ENCODE results near the gene ARSJ.

The ARSJ gene

GRCh38 chr4:113901994-113902787 is 77.3 kb downstream of the ARSJ start:
- DNase-seq (ENCODE audit: low read depth), result no peak

- DNase-seq (ENCODE audit: low read depth), result no peak
Measured at GRCh38 chr4:113899271-113900070, 80.0 kb downstream of the ARSJ start.

DNA sequence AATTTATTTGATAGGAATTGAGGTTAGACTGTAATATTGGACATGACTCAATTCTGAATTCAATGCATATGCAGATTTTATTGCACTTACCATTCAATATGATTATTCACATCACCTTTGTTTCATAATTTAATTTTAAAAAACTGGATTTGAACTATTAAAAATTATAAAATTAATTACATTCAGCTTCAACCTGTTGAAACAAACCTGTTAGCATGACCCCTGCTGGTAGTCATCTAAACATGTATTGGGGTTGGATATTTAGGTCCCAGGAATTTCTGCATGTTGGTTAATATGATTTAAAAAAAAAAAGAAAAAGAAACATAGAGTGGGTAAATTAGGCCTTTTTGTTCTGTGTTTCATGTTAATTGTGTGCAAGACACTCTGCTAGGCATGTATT is 85.9 kb downstream of the ARSJ start:
- DNase-seq (ENCODE audit: low read depth), result peak; percentile 18

GRCh38 chr4:113888006-113888405 is 91.4 kb downstream of the ARSJ start:
- no peak for DNase-seq (ENCODE audit: low read depth)

DNA sequence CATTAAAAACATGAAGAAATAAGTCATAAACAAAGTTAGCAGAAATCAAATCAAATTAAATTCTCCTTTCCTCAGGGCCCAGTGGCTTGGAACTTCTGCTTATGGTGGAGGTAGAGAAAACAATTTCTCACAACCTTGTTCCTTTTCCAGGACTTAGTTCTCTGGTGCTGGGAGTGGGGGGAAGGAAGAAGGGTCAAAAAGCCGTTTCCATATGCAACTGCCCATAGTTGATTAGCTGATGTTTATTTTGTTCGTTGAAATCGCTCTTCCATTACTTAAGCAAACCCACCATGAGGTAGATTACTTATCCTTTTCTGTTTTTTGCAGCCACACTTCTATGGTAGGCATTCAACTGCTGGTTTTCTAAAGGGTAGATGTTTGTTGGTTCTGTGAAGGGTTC is 94.2 kb downstream of the ARSJ start:
- no peak for DNase-seq (ENCODE audit: low read depth)

DNA sequence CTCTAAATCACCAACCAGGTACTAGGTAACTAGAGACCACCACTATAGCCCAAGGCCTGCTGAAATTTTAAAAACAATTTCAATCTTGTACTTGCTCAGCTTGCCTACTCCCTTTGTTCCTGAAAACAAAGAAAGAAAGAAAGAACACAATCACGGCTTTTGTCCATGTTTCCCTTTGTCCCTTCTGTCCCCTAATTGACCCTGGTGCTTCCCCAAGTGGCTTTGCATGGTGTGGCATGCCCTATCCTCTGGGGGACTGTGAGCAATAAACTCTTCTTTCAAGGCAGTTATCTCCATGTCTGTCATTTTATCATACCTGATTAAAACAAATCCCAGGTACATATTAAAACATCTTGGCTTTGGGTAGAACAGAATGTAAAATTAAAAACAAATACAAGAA is 94.8 kb downstream of the ARSJ start:
- DNase-seq (ENCODE audit: low read depth), result no peak

DNA sequence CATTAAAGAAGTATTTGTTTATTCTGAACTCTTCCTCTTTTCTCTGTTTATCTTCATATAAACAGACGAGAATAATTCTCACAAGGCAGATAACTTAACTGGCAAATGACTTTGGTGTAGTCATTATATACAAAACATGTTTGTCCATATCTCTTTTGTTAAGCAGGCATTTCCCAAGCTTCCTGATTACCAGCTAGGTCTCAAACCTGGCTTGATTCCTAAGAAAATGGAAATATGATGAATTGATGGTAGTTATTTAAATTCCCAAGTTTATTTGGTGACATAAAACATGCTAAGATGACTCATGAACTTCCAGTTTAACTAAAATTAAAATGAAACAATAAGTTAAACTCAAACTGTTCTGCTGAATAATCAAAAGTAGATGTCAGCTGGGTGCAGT is 96.8 kb downstream of the ARSJ start:
- DNase-seq (ENCODE audit: low read depth), result peak; percentile 21

- DNase-seq (ENCODE audit: low read depth), result peak; percentile 37
Measured at GRCh38 chr4:113881256-113881655, 98.2 kb downstream of the ARSJ start.

GRCh38 chr4:113880240-113881028 is 99.0 kb downstream of the ARSJ start:
- DNase-seq (ENCODE audit: low read depth), result no peak

- DNase-seq (ENCODE audit: low read depth), result peak; percentile 54
Measured at GRCh38 chr4:113878668-113879067, 100.8 kb downstream of the ARSJ start.

DNA sequence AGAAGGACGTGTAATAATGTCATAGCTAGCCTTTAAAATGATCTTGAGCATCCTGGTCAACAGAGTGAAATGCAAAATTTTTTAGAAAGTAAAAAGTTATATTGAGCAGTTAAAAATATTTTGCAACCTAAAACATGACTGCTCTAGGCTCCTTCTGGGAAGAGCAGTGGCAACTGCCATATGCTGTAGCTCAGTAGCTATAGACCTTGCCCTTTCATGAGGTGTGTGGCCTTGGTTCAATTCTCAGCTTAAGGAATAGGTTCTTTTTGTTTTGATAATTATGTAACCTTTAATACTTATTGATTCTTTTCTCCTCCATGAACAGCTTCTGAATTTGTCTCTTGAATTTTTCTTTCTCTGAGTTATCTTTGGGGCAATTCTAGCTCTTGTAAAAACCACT is 105.0 kb downstream of the ARSJ start:
- no peak for DNase-seq (ENCODE audit: low read depth)

- DNase-seq (ENCODE audit: low read depth), result no peak
Measured at GRCh38 chr4:113873508-113873907, 105.9 kb downstream of the ARSJ start.

DNA sequence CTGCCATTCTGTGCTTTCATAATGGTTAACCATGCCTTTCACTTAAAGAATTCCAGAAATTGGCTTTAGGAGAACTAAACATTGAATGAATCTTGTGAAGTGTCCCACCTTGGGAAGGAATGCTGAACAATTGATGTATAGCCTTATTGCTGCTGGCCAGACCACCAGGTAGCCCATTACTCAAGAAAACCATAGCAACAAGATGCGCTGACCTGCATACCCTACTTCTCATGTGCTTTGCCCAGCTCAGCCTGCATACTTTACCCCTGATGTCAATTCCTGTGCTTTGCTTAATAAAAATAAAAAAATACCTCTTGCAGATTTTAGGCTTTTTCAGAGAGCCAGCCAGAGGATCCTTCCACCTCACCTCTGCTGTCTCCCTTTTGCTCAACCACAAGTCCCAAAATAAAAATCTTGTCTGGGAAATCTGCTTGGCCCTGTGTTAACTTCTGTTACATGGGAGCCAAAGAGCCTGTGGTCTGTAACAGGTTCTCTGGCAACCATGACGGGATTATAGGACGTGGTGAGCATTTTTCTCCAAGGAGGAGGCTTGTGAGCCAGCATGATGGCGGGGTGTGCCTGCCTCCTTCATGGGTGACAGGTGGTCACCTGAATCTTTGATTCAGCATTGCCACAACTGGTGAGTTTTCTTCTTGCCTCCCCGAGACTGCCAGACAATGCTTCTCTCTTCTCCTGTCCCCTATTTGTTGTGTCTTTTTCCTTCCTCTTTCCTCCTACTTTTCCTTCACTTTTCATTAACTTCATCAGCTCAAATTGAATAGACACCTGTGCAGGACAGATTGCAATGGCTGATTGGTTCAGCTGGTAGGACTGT is 106.8 kb downstream of the ARSJ start:
- no peak for DNase-seq (ENCODE audit: low read depth)

DNA sequence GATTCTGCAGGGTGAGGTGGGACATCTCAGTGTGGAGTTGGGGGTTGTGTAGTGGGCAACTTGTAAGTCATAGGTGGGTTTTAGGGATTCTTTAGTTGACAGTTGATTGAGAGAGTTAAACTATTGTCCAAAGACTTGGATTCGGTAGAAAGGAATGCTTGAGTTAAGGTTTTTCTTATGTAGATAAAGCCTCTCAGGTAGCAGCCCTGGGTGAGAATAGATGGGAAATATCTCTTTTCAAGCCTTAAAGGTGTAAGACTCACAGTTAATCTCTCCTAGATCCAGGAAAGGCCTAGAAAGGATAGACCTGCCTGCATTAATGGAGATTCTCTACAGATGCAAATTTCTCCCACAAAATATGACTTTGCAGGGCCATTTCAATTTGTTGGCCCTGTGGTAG is 108.4 kb downstream of the ARSJ start:
- no peak for DNase-seq (ENCODE audit: low read depth)

DNA sequence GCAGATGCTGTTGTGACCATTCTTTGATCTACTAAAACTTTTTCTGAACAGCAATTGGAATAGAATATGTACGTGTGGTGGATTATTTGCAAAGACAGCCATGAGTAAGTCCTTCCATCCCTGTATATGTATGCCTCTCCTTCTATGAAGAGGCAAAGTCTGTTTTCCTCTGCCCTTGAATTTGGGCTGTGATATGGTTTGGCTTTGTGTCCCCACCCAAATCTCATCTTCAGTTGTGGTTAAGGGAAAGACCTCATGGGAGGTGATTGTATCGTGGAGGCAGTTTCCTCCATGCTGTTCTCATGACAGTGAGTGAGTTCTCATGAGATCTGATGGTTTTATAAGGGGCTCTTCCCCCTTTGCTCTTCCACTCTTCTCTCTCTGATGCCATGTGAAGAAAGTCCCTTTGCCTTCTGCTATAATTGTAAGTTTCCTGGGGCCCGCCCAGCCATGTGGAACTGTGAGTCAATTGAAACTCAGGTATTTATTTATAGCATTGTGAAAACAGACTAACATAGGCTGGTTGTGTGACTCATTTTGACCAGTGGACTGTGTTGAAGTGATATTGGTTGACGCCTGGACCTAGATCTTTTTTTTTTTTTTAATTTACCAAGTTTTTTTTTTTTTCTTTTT is 109.6 kb downstream of the ARSJ start:
- peak; percentile 44 for DNase-seq (ENCODE audit: low read depth)

- peak; percentile 31 for DNase-seq (ENCODE audit: low read depth)
Measured at GRCh38 chr4:113866611-113867010, 112.8 kb downstream of the ARSJ start.

- no peak for DNase-seq (ENCODE audit: low read depth)
Measured at GRCh38 chr4:113858924-113859323, 120.5 kb downstream of the ARSJ start.

GRCh38 chr4:113851816-113852215 is 127.6 kb downstream of the ARSJ start:
- peak; percentile 16 for DNase-seq (ENCODE audit: low read depth)

Measured in amniotic epithelial cell (primary cell).